ENCODE results near the gene BAHCC1. TPM values are rescaled to one million over a fixed set of nuclear protein-coding genes. Genes with fewer than 3 reads are reported as not detected.

Gene BAHCC1
- total and polyA plus RNA-seq, 9 of the 15 experiments (the other 6 are each of a cell fraction or from before 2014, with no cell fraction given), result 0.14 to 26.9 (median 5.0) TPM

GRCh38 chr17:81348097-81349055 is 46.9 kb upstream of the BAHCC1 start (continued):
- TF ChIP-seq STAT6 (CRISPR knock-in tag; IDR thresholded peaks at IDR 0.05) (no peak), ZFP30 (CRISPR knock-in tag; IDR thresholded peaks at IDR 0.05; ENCODE audit: borderline replicate concordance) (no peak), E2F1 (CRISPR knock-in tag; IDR thresholded peaks at IDR 0.05) (no peak), KLF13 (tag; IDR thresholded peaks at IDR 0.05; ENCODE audit: borderline replicate concordance, low read depth) (no peak), ZNF764 (CRISPR knock-in tag; IDR thresholded peaks at IDR 0.05; ENCODE audit: low read depth) (no peak), ZNF444 (CRISPR knock-in tag; IDR thresholded peaks at IDR 0.05) (no peak), ZNF239 (CRISPR knock-in tag; IDR thresholded peaks at IDR 0.05) (no peak), PREB (CRISPR knock-in tag; IDR thresholded peaks at IDR 0.05) (no peak), MXD1 (CRISPR knock-in tag; IDR thresholded peaks at IDR 0.05; ENCODE audit: borderline replicate concordance, poor library complexity, severe bottlenecking) (no peak), MITF (IDR thresholded peaks at IDR 0.05) (no peak), KLF10 (CRISPR knock-in tag; IDR thresholded peaks at IDR 0.05) (no peak), SMARCA4 (IDR thresholded peaks at IDR 0.05) (no peak), ZNF551 (CRISPR knock-in tag; IDR thresholded peaks at IDR 0.05) (no peak), GTF2F1 (IDR thresholded peaks at IDR 0.05; ENCODE audit: low read depth, low read length) (no peak), MTF1 (CRISPR knock-in tag; IDR thresholded peaks at IDR 0.05; ENCODE audit: borderline replicate concordance) (no peak), FOS (IDR thresholded peaks at IDR 0.05; ENCODE audit: extremely low read depth, insufficient read length) (no peak), IFI16 (CRISPR knock-in tag; IDR thresholded peaks at IDR 0.05) (no peak), ZNF232 (CRISPR knock-in tag; IDR thresholded peaks at IDR 0.05) (no peak), KLF16 (IDR thresholded peaks at IDR 0.05) (no peak), EWSR1 (IDR thresholded peaks at IDR 0.05; ENCODE audit: borderline replicate concordance, low read depth, partially characterized antibody) (no peak)
